Kidney epithelial cell (primary cell): ENCODE measurements around the gene PROK1. TPM values are rescaled to one million over a fixed set of nuclear protein-coding genes. Genes with fewer than 3 reads are reported as not detected.

Experiments
- DNase-seq: peaks from one replicate; pipeline ENCODE4 v3.0.0-alpha.2; 2010; ENCODE audit warnings: low read depth
- H3K27me3 ChIP-seq: 2 replicates; pipeline ENCODE4 v1.6.0; 2011; ENCODE audit warnings: low read length; ENCODE audit not compliant: control insufficient read depth, insufficient read depth
- H3K36me3 ChIP-seq: 2 replicates; pipeline ENCODE4 v1.5.1; 2011; ENCODE audit warnings: low read length; ENCODE audit not compliant: control insufficient read depth, insufficient read depth
- H3K4me3 ChIP-seq: 2 replicates; pipeline ENCODE4 v1.5.1; 2011; ENCODE audit warnings: low read depth, mild to moderate bottlenecking, control low read depth, low read length
- CTCF ChIP-seq: IDR thresholded peaks from 2 replicates; pipeline ENCODE4 v1.5.1; 2011; ENCODE audit warnings: mild to moderate bottlenecking, moderate library complexity, low read length, control low read depth, inconsistent platforms; ENCODE audit not compliant: insufficient read depth, poor library complexity, severe bottlenecking
- total RNA-seq: library from RNA; depleted of rRNA; stranded (reverse); fragments of >200 nt; gene quantifications from 2 replicates; pipeline ENCODE4 v1.2.3, GENCODE V29; 2015

The PROK1 gene
- total RNA-seq, 1 donor from 2014 or later, result not detected

- no peak overlapping the region for H3K4me3 ChIP-seq
- H3K27me3 ChIP-seq, result peaks cover 9% of the 10 kb centered on the region
- no peak for TF ChIP-seq CTCF
- DNase-seq, result no peak
- H3K36me3 ChIP-seq, result no peaks in the 10 kb centered on the region
These were observed 6.3 kb downstream of the PROK1 start for GRCh38 chr1:110457206-110457605.

- no peak for DNase-seq
- H3K36me3 ChIP-seq, result no peaks in the 10 kb centered on the region
- H3K4me3 ChIP-seq, result no peak overlapping the region
- H3K27me3 ChIP-seq, result no peaks in the 10 kb centered on the region
- peak; percentile 93 for TF ChIP-seq CTCF
These were observed 9.6 kb downstream of the PROK1 start for GRCh38 chr1:110460253-110461220.

- Histone ChIP-seq H3K27me3 (no peaks in the 10 kb centered on the region), H3K4me3 (no peak overlapping the region), H3K36me3 (no peaks in the 10 kb centered on the region)
- DNase-seq, result no peak
- TF ChIP-seq CTCF, result no peak
These were observed 11.1 kb downstream of the PROK1 start for GRCh38 chr1:110462093-110462492.

- no peak for DNase-seq
- TF ChIP-seq CTCF, result peak; percentile 4
- Histone ChIP-seq H3K27me3 (no peaks in the 10 kb centered on the region), H3K4me3 (no peak overlapping the region), H3K36me3 (no peaks in the 10 kb centered on the region)
These were observed 12.0 kb downstream of the PROK1 start for GRCh38 chr1:110462964-110463363.

GRCh38 chr1:110463725-110464124, 12.8 kb downstream of the PROK1 start:
- TF ChIP-seq CTCF, result no peak
- H3K27me3 ChIP-seq, result no peaks in the 10 kb centered on the region
- no peak overlapping the region for H3K4me3 ChIP-seq
- H3K36me3 ChIP-seq, result no peaks in the 10 kb centered on the region
- no peak for DNase-seq

- Histone ChIP-seq H3K4me3 (no peak overlapping the region), H3K27me3 (no peaks in the 10 kb centered on the region), H3K36me3 (no peaks in the 10 kb centered on the region)
- no peak for TF ChIP-seq CTCF
- no peak for DNase-seq
These were observed 13.4 kb downstream of the PROK1 start for GRCh38 chr1:110464340-110464739.
